Measurements from ENCODE around the gene IGLON5. TPM values are rescaled to one million over a fixed set of nuclear protein-coding genes. Genes with fewer than 3 reads are reported as not detected.

The IGLON5 gene
- polyA plus RNA-seq, 1 donor (not counting 4 experiments of a cell fraction or from before 2014, with no cell fraction given) = not detected

DNA sequence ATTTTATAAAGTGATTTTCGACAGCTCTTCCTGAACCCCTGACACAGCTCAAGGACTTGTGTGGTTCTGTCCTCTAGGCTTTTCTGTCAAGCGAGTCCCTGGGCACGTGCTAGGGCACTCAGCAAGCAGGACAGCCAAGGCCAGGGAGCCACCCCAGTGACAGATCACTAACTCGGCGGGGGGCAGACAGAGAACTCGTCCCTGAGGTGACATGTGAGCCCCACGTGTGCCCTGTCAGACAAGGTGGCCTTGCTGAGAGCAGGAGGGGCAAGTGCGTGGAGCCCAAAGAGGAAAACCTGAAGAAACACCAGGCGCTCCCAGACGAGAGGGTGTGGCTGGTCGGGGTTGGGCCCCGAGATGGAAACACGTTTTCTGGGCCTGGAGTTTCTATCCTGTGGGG is 49.8 kb downstream of the IGLON5 start:
- H3K4me3 ChIP-seq (ENCODE audit: control insufficient read depth in 2 of 3, extremely low read depth in 1 of 3, insufficient read depth in 2 of 3, low read depth in 1 of 3, low read length in 3 of 3) = no peak overlapping the region
- peaks cover 0 to 2% of the 10 kb centered on the region in 2 experiments for H3K36me3 ChIP-seq (ENCODE audit: control insufficient read depth in 2 of 2, extremely low read depth in 1 of 2, insufficient read depth in 2 of 2, low read length in 2 of 2)
- FAIRE-seq = no peak
- no peak for DNase-seq (ENCODE audit: low read depth, low spot score)
- H3K27me3 ChIP-seq (ENCODE audit: control insufficient read depth, extremely low read depth, insufficient read depth, low read length) = no peaks in the 10 kb centered on the region
- no peak overlapping the region for H2AFZ ChIP-seq (ENCODE audit: control insufficient read depth, low read length)
- dilution Hi-C loops (cut with MboI; ENCODE audit: extremely low pct_ligation_motif_present, low sequenced_read_pairs) = no loop called here
- no peak for TF ChIP-seq EZH2 (IDR thresholded peaks at IDR 0.05; ENCODE audit: low read length)
- TF ChIP-seq, protein P1, sequence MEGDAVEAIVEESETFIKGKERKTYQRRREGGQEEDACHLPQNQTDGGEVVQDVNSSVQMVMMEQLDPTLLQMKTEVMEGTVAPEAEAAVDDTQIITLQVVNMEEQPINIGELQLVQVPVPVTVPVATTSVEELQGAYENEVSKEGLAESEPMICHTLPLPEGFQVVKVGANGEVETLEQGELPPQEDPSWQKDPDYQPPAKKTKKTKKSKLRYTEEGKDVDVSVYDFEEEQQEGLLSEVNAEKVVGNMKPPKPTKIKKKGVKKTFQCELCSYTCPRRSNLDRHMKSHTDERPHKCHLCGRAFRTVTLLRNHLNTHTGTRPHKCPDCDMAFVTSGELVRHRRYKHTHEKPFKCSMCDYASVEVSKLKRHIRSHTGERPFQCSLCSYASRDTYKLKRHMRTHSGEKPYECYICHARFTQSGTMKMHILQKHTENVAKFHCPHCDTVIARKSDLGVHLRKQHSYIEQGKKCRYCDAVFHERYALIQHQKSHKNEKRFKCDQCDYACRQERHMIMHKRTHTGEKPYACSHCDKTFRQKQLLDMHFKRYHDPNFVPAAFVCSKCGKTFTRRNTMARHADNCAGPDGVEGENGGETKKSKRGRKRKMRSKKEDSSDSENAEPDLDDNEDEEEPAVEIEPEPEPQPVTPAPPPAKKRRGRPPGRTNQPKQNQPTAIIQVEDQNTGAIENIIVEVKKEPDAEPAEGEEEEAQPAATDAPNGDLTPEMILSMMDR (optimal IDR thresholded peaks at IDR 0.05 in 1 of 3, IDR thresholded peaks at IDR 0.05 in 1 of 3, conservative IDR thresholded peaks at IDR 0.05 in 1 of 3; ENCODE audit: extremely low read depth in 1 of 3, insufficient read depth in 2 of 3, low read length in 3 of 3) = no peak
- peaks cover 16% of the 10 kb centered on the region for H3K79me2 ChIP-seq (ENCODE audit: control insufficient read depth, insufficient read depth, low read length)
- H3K4me1 ChIP-seq (ENCODE audit: control insufficient read depth, extremely low read depth, insufficient read depth, low read length) = peaks cover 28% of the 10 kb centered on the region
- H3K9me3 ChIP-seq (ENCODE audit: control insufficient read depth, low read depth, low read length) = no peaks in the 10 kb centered on the region
- H3K9ac ChIP-seq (ENCODE audit: control insufficient read depth, extremely low read depth, insufficient read depth, low read length) = no peak overlapping the region
- no peak overlapping the region for H3K4me2 ChIP-seq (ENCODE audit: control insufficient read depth, extremely low read depth, insufficient read depth, low read depth, low read length)
- H4K20me1 ChIP-seq (ENCODE audit: control insufficient read depth, extremely low read depth, insufficient read depth, low read length) = peaks cover 4% of the 10 kb centered on the region
- H3K9me1 ChIP-seq (ENCODE audit: control insufficient read depth, extremely low read depth, insufficient read depth, low read length) = no peaks in the 10 kb centered on the region
- no peak overlapping the region for H3K27ac ChIP-seq (ENCODE audit: control insufficient read depth, insufficient read depth, low read length)

DNA sequence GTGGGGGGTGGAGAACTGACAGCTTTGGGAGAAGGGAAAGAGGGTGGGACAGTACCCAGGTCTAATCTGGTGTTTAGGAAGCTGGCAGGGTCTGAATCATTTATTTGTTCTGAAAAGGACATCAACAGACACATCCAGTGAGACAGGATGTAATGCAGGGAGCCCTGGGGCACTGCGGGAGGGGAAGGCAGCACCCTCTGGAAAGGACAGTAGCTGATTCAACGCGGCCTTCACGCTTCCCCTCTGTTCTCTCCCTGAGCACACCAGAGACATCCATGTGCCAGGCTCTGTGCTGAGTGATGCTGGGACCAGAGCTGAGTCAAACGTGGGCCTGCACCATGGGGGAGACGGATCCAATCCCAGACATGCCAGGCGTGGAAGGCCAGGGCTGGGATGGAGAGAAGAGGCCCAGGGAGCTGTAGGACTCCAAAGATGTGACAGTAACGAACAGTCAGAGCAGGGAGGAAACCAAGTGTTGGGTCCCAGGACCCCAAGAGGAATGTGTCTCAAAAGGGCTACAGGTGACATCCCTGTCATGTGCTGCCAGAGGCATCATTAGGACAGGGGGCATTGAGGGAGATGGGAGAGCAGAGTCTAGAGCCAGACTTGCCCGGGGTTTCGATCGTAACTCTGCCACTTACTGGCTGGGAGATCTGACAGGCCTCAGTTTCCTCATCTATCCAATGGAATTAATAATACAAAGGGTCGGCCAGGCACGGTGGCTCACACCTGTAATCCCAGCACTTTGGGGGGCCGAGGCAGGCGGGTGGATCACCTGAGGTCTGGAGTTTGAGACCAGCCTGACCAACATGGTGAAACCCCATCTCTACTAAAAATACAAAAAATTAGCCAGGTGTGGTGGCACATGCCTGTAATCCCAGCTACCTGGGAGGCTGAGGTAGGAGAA is 53.0 kb downstream of the IGLON5 start:
- dilution Hi-C loops (cut with MboI; ENCODE audit: extremely low pct_ligation_motif_present, low sequenced_read_pairs) = no loop called here
- H3K27ac ChIP-seq (ENCODE audit: control insufficient read depth, insufficient read depth, low read length) = peak overlapping the region; percentile 42

More for the DNA sequence above, 53.0 kb downstream of the IGLON5 start:
- H3K9ac ChIP-seq (ENCODE audit: control insufficient read depth, extremely low read depth, insufficient read depth, low read length) = peak overlapping the region; percentile 19
- H3K9me1 ChIP-seq (ENCODE audit: control insufficient read depth, extremely low read depth, insufficient read depth, low read length) = no peaks in the 10 kb centered on the region
- H3K4me1 ChIP-seq (ENCODE audit: control insufficient read depth, extremely low read depth, insufficient read depth, low read length) = peaks cover 24% of the 10 kb centered on the region
- no peak overlapping the region for H2AFZ ChIP-seq (ENCODE audit: control insufficient read depth, low read length)
- H3K4me3 ChIP-seq (ENCODE audit: control insufficient read depth in 2 of 3, extremely low read depth in 1 of 3, insufficient read depth in 2 of 3, low read depth in 1 of 3, low read length in 3 of 3) = no peak overlapping the region
- TF ChIP-seq EZH2 (IDR thresholded peaks at IDR 0.05; ENCODE audit: low read length) = no peak
- TF ChIP-seq, protein P1 (optimal IDR thresholded peaks at IDR 0.05 in 1 of 3, IDR thresholded peaks at IDR 0.05 in 1 of 3, conservative IDR thresholded peaks at IDR 0.05 in 1 of 3; ENCODE audit: extremely low read depth in 1 of 3, insufficient read depth in 2 of 3, low read length in 3 of 3) = no peak
- H3K79me2 ChIP-seq (ENCODE audit: control insufficient read depth, insufficient read depth, low read length) = peaks cover 16% of the 10 kb centered on the region
- DNase-seq (ENCODE audit: low read depth, low spot score) (no peak), FAIRE-seq (no peak)
- no peaks in the 10 kb centered on the region for H3K9me3 ChIP-seq (ENCODE audit: control insufficient read depth, low read depth, low read length)
- peaks cover 4% of the 10 kb centered on the region for H4K20me1 ChIP-seq (ENCODE audit: control insufficient read depth, extremely low read depth, insufficient read depth, low read length)
- no peaks in the 10 kb centered on the region for H3K27me3 ChIP-seq (ENCODE audit: control insufficient read depth, extremely low read depth, insufficient read depth, low read length)
- peaks cover 0 to 2% of the 10 kb centered on the region in 2 experiments for H3K36me3 ChIP-seq (ENCODE audit: control insufficient read depth in 2 of 2, extremely low read depth in 1 of 2, insufficient read depth in 2 of 2, low read length in 2 of 2)
- H3K4me2 ChIP-seq (ENCODE audit: control insufficient read depth, extremely low read depth, insufficient read depth, low read depth, low read length) = peak overlapping the region; percentile 55
